Measurements from ENCODE around the gene LDHD.
"Not testable (repeated sequence)": the region's sequence is repeated elsewhere in the genome, so short reads cannot be mapped to it uniquely, and the experiment has no call there.

LDHD gene

GRCh38 chr16:75097941-75098901 lies 18.4 kb downstream of the LDHD start:
- no peak for TF ChIP-seq CTCF (conservative IDR thresholded peaks at IDR 0.05; ENCODE audit: low read length)
- DNase-seq (ENCODE audit: low read depth): no peak
- no peak overlapping the region for H3K4me3 ChIP-seq (ENCODE audit: low read length)

GRCh38 chr16:75097191-75097761 lies 19.3 kb downstream of the LDHD start:
- TF ChIP-seq CTCF (conservative IDR thresholded peaks at IDR 0.05; ENCODE audit: low read length): no peak
- no peak for DNase-seq (ENCODE audit: low read depth)
- H3K4me3 ChIP-seq (ENCODE audit: low read length): no peak overlapping the region

GRCh38 chr16:75096656-75097055 lies 19.9 kb downstream of the LDHD start:
- peak; percentile 49 for DNase-seq (ENCODE audit: low read depth)

GRCh38 chr16:75095204-75095621 lies 21.4 kb downstream of the LDHD start:
- H3K4me3 ChIP-seq (ENCODE audit: low read length): no peak overlapping the region
- TF ChIP-seq CTCF (conservative IDR thresholded peaks at IDR 0.05; ENCODE audit: low read length): no peak
- DNase-seq (ENCODE audit: low read depth): no peak

More at GRCh38 chr16:75096656-75097055, 19.9 kb downstream of the LDHD start:
- no peak overlapping the region for H3K4me3 ChIP-seq (ENCODE audit: low read length)
- peak; percentile 36; the same call in 1 of the 2 replicates for TF ChIP-seq CTCF (conservative IDR thresholded peaks at IDR 0.05; ENCODE audit: low read length)

- no peak overlapping the region for H3K4me3 ChIP-seq (ENCODE audit: low read length)
- no peak for TF ChIP-seq CTCF (conservative IDR thresholded peaks at IDR 0.05; ENCODE audit: low read length)
- DNase-seq (ENCODE audit: low read depth): no peak
Measured at GRCh38 chr16:75093598-75094540, 22.7 kb downstream of the LDHD start.

- TF ChIP-seq CTCF (conservative IDR thresholded peaks at IDR 0.05; ENCODE audit: low read length): no peak
- H3K4me3 ChIP-seq (ENCODE audit: low read length): no peak overlapping the region
- no peak for DNase-seq (ENCODE audit: low read depth)
Measured at GRCh38 chr16:75092777-75093176, 23.8 kb downstream of the LDHD start.

- not testable (repeated sequence) for H3K4me3 ChIP-seq (ENCODE audit: low read length); DNase-seq (ENCODE audit: low read depth)
Measured at GRCh38 chr16:75091619-75092018, 25.0 kb downstream of the LDHD start.

GRCh38 chr16:75090899-75091298 lies 25.7 kb downstream of the LDHD start:
- not testable (repeated sequence) for DNase-seq (ENCODE audit: low read depth); H3K4me3 ChIP-seq (ENCODE audit: low read length)
